Suprapubic skin (tissue), 4 donors: ENCODE measurements around the gene IQGAP3.

Source experiments
- EP300 ChIP-seq: sonication (generic); formaldehyde crosslinking; IDR thresholded peaks from one replicate; pipeline ENCODE4 v1.6.1; 2017; ENCODE audit warnings: antibody characterized with exemption
- POLR2A ChIP-seq, 2 donors: fragments of 450-650 bp; IDR thresholded peaks; one replicate each; pipeline ENCODE4 v1.6.1; 2017; ENCODE audit warnings: antibody characterized with exemption in 2 of 2, mild to moderate bottlenecking in 2 of 2, moderate library complexity in 2 of 2
- POLR2AphosphoS5 ChIP-seq, 3 donors: sonication (generic); formaldehyde crosslinking; IDR thresholded peaks; one replicate each; pipeline ENCODE4 v1.6.1; 2017; ENCODE audit warnings: antibody characterized with exemption in 3 of 3
- TF ChIP-seq, protein P1 (sequence below), 2 donors: fragments of 200-600 bp in 1 of 2; fragments of 450-650 bp in 1 of 2; sonication (generic) in 1 of 2; IDR thresholded peaks; one replicate each; pipeline ENCODE4 v1.5.1; 2016 to 2019; ENCODE audit warnings: antibody characterized with exemption in 2 of 2, mild to moderate bottlenecking in 1 of 2, moderate library complexity in 1 of 2

DNA sequence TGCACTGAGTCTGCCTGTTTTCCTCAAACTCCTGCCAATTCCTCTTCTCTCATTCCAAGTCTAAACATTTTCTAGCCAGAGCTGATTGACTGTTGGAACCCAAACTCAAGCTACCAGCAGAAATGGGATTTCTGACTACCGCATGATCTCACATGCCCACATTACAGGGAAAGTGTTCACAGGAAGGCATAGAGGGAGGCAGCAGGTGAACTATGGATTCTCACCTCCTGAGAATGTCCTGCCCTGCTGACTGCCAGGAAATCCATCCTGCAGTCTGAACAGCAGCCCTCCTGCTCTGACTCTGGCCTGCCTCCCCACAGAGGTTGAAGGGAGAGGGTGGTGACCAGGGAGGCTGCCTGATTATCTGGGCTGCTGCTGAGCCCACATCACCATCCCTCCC lies 22.5 kb downstream of the IQGAP3 start:
- TF ChIP-seq EP300 (no peak), POLR2AphosphoS5 (IDR thresholded peaks at IDR 0.05) (no peak), POLR2A (IDR thresholded peaks at IDR 0.05) (no peak)
- TF ChIP-seq, protein P1, sequence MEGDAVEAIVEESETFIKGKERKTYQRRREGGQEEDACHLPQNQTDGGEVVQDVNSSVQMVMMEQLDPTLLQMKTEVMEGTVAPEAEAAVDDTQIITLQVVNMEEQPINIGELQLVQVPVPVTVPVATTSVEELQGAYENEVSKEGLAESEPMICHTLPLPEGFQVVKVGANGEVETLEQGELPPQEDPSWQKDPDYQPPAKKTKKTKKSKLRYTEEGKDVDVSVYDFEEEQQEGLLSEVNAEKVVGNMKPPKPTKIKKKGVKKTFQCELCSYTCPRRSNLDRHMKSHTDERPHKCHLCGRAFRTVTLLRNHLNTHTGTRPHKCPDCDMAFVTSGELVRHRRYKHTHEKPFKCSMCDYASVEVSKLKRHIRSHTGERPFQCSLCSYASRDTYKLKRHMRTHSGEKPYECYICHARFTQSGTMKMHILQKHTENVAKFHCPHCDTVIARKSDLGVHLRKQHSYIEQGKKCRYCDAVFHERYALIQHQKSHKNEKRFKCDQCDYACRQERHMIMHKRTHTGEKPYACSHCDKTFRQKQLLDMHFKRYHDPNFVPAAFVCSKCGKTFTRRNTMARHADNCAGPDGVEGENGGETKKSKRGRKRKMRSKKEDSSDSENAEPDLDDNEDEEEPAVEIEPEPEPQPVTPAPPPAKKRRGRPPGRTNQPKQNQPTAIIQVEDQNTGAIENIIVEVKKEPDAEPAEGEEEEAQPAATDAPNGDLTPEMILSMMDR (IDR thresholded peaks at IDR 0.05), result no peak
